Gastroesophageal sphincter (tissue), 4 donors: ENCODE results near the gene MIPEP. TPM values are rescaled to one million over a fixed set of nuclear protein-coding genes. Genes with fewer than 3 reads are reported as not detected.

Experiments used
- ATAC-seq: fragments of 150-250 bp; one replicate; pipeline ENCODE4 v1.9.1; 2016; ENCODE audit warnings: mild to moderate bottlenecking, moderate library complexity
- H3K27ac ChIP-seq, 4 donors: fragments of 200-600 bp; sonication (generic) in 3 of 4; 1 replicate in 3 of 4; 2 replicates in 1 of 4; pipeline ENCODE4 v1.5.1; 2016 to 2019
- H3K27me3 ChIP-seq: fragments of 200-600 bp; sonication (generic); one replicate; pipeline ENCODE4 v1.5.1; 2019
- H3K36me3 ChIP-seq, 2 donors: fragments of 200-600 bp; sonication (generic); one replicate each; pipeline ENCODE4 v1.5.1; 2019; ENCODE audit warnings: control low read depth in 1 of 2
- H3K4me1 ChIP-seq, 3 donors: fragments of 200-600 bp; sonication (generic); 1 replicate in 2 of 3; 2 replicates in 1 of 3; pipeline ENCODE4 v1.5.1; 2016 to 2019; ENCODE audit warnings: control low read depth in 2 of 3
- H3K4me3 ChIP-seq, 2 donors: fragments of 200-600 bp; sonication (generic); one replicate each; pipeline ENCODE4 v1.5.1; 2019; ENCODE audit warnings: mild to moderate bottlenecking in 1 of 2, moderate library complexity in 1 of 2
- H3K9me3 ChIP-seq, 3 donors: fragments of 200-600 bp; sonication (generic); one replicate each; pipeline ENCODE4 v1.5.1; 2017 to 2019; ENCODE audit warnings: control low read depth in 2 of 3
- CTCF ChIP-seq, 4 experiments: fragments of 200-600 bp in 2 of 4; fragments of 450-650 bp in 2 of 4; sonication (generic) in 1 of 4; IDR thresholded peaks; one replicate each; pipeline ENCODE4 v1.5.1; 2017 to 2019; ENCODE audit warnings: antibody characterized with exemption in 4 of 4, mild to moderate bottlenecking in 2 of 4, moderate library complexity in 2 of 4
- EP300 ChIP-seq: sonication (generic); formaldehyde crosslinking; IDR thresholded peaks from one replicate; pipeline ENCODE4 v1.6.1; 2017; ENCODE audit warnings: antibody characterized with exemption, mild to moderate bottlenecking
- POLR2A ChIP-seq, 2 donors: fragments of 450-650 bp; IDR thresholded peaks; one replicate each; pipeline ENCODE4 v1.6.1; 2017; ENCODE audit warnings: antibody characterized with exemption in 2 of 2, mild to moderate bottlenecking in 2 of 2, moderate library complexity in 1 of 2
- POLR2AphosphoS5 ChIP-seq: sonication (generic); formaldehyde crosslinking; IDR thresholded peaks from one replicate; pipeline ENCODE4 v1.6.1; 2017; ENCODE audit warnings: antibody characterized with exemption
- WGBS, 2 donors: methylation state at CpG; one replicate each; pipeline ENCODE4 v1.1.5; 2018; ENCODE audit warnings: low coverage in 1 of 2; 5-methylcytosine and 5-hydroxymethylcytosine counted together
- total RNA-seq, 4 donors: library from RNA; depleted of rRNA; stranded (reverse); fragments of >200 nt; gene quantifications; one replicate each; pipeline ENCODE4 v1.1.0, GENCODE V29; 2016

MIPEP gene
- total RNA-seq, 4 donors from 2014 or later = 12.4 to 27.4 (median 20.3) TPM

GRCh38 chr13:23843436-23843835 is 45.8 kb downstream of the MIPEP start:
- Histone ChIP-seq H3K36me3 (peaks cover 0 to 33% of the 10 kb centered on the region in 2 donors), H3K27ac (no peak overlapping the region), H3K9me3 (no peaks in the 10 kb centered on the region), H3K4me1 (peaks cover 0 to 10% (median 4%) of the 10 kb centered on the region in 3 donors), H3K27me3 (no peaks in the 10 kb centered on the region), H3K4me3 (no peak overlapping the region)
- TF ChIP-seq EP300 (no peak), CTCF (IDR thresholded peaks at IDR 0.05) (no peak), POLR2AphosphoS5 (no peak), POLR2A (IDR thresholded peaks at IDR 0.05) (no peak)
- 62% methylated on average over 1 of the region's 1 CpG; no CpG with 5 or more reads in 1 of the 2 donors for WGBS, 2 donors
- no peak for ATAC-seq

- Histone ChIP-seq H3K27me3 (no peaks in the 10 kb centered on the region), H3K4me1 (no peaks in the 10 kb centered on the region), H3K36me3 (peaks cover 0 to 42% of the 10 kb centered on the region in 2 donors), H3K27ac (no peak overlapping the region), H3K9me3 (no peaks in the 10 kb centered on the region), H3K4me3 (no peak overlapping the region)
- ATAC-seq = no peak
- 91 to 97% methylated on average over 8 of the region's 8 CpGs for WGBS, 2 donors
- TF ChIP-seq EP300 = no peak
- TF ChIP-seq CTCF (IDR thresholded peaks at IDR 0.05) = no peak
- TF ChIP-seq POLR2A (IDR thresholded peaks at IDR 0.05) = no peak
- TF ChIP-seq POLR2AphosphoS5 = no peak
These were observed 46.8 kb downstream of the MIPEP start for GRCh38 chr13:23842406-23842805.

GRCh38 chr13:23833733-23834611 is 55.2 kb downstream of the MIPEP start:
- Histone ChIP-seq H3K9me3 (no peaks in the 10 kb centered on the region), H3K4me1 (no peaks in the 10 kb centered on the region), H3K4me3 (no peak overlapping the region), H3K27ac (no peak overlapping the region), H3K27me3 (no peaks in the 10 kb centered on the region), H3K36me3 (peaks cover 0 to 44% of the 10 kb centered on the region in 2 donors)
- no peak for ATAC-seq
- no peak for TF ChIP-seq POLR2A (IDR thresholded peaks at IDR 0.05)
- WGBS, 2 donors = 86 to 90% methylated on average over 2 to 21 of the region's 36 CpGs

GRCh38 chr13:23828866-23829265 is 60.3 kb downstream of the MIPEP start:
- no peak for ATAC-seq
- Histone ChIP-seq H3K36me3 (peaks cover 0 to 7% of the 10 kb centered on the region in 2 donors), H3K9me3 (no peaks in the 10 kb centered on the region), H3K27ac (no peak overlapping the region), H3K27me3 (no peaks in the 10 kb centered on the region), H3K4me1 (no peaks in the 10 kb centered on the region), H3K4me3 (no peak overlapping the region)
- 72 to 82% methylated on average over 4 of the region's 4 CpGs for WGBS, 2 donors
- TF ChIP-seq CTCF (IDR thresholded peaks at IDR 0.05) = no peak
- no peak for TF ChIP-seq POLR2AphosphoS5
- no peak for TF ChIP-seq EP300

GRCh38 chr13:23828086-23828485 is 61.1 kb downstream of the MIPEP start:
- no peaks in the 10 kb centered on the region for H3K4me1 ChIP-seq
- ATAC-seq = no peak
- H3K4me3 ChIP-seq = no peak overlapping the region
- H3K9me3 ChIP-seq = no peaks in the 10 kb centered on the region
- no peaks in the 10 kb centered on the region for H3K36me3 ChIP-seq
- 94% methylated on average over 4 of the region's 4 CpGs for WGBS, 2 donors
- H3K27ac ChIP-seq = no peak overlapping the region
- no peaks in the 10 kb centered on the region for H3K27me3 ChIP-seq
- TF ChIP-seq EP300 (no peak), POLR2AphosphoS5 (no peak), POLR2A (IDR thresholded peaks at IDR 0.05) (no peak)

- 59 to 86% methylated on average over 2 of the region's 2 CpGs for WGBS, 2 donors
- no peak for ATAC-seq
- TF ChIP-seq POLR2AphosphoS5 = no peak
- no peak for TF ChIP-seq EP300
- no peak for TF ChIP-seq POLR2A (IDR thresholded peaks at IDR 0.05)
- no peak for TF ChIP-seq CTCF (IDR thresholded peaks at IDR 0.05)
These were observed 64.0 kb downstream of the MIPEP start for GRCh38 chr13:23825179-23825578.

More at GRCh38 chr13:23825179-23825578, 64.0 kb downstream of the MIPEP start:
- no peaks in the 10 kb centered on the region for H3K27me3 ChIP-seq
- no peaks in the 10 kb centered on the region for H3K36me3 ChIP-seq
- H3K4me3 ChIP-seq = no peak overlapping the region
- no peaks in the 10 kb centered on the region for H3K9me3 ChIP-seq
- H3K27ac ChIP-seq = no peak overlapping the region
- H3K4me1 ChIP-seq = no peaks in the 10 kb centered on the region
